ENCODE data around the gene ZC3H4.
A peak's percentile ranks its signal among the peaks of the same experiment; 100 is the strongest.

Gene ZC3H4

GRCh38 chr19:47133021-47133471 lies 19.5 kb upstream of the ZC3H4 start:
- TF ChIP-seq, protein P1, sequence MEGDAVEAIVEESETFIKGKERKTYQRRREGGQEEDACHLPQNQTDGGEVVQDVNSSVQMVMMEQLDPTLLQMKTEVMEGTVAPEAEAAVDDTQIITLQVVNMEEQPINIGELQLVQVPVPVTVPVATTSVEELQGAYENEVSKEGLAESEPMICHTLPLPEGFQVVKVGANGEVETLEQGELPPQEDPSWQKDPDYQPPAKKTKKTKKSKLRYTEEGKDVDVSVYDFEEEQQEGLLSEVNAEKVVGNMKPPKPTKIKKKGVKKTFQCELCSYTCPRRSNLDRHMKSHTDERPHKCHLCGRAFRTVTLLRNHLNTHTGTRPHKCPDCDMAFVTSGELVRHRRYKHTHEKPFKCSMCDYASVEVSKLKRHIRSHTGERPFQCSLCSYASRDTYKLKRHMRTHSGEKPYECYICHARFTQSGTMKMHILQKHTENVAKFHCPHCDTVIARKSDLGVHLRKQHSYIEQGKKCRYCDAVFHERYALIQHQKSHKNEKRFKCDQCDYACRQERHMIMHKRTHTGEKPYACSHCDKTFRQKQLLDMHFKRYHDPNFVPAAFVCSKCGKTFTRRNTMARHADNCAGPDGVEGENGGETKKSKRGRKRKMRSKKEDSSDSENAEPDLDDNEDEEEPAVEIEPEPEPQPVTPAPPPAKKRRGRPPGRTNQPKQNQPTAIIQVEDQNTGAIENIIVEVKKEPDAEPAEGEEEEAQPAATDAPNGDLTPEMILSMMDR (IDR thresholded peaks at IDR 0.05; ENCODE audit: insufficient read depth, missing control alignments) = no peak
- DNase-seq (ENCODE audit: insufficient read length, low spot score) = no peak
- no peak for FAIRE-seq

GRCh38 chr19:47132194-47132852 lies 18.7 kb upstream of the ZC3H4 start:
- TF ChIP-seq, protein P1 (IDR thresholded peaks at IDR 0.05; ENCODE audit: insufficient read depth, missing control alignments) = no peak
- no peak for DNase-seq (ENCODE audit: insufficient read length, low spot score)
- FAIRE-seq = no peak

DNA sequence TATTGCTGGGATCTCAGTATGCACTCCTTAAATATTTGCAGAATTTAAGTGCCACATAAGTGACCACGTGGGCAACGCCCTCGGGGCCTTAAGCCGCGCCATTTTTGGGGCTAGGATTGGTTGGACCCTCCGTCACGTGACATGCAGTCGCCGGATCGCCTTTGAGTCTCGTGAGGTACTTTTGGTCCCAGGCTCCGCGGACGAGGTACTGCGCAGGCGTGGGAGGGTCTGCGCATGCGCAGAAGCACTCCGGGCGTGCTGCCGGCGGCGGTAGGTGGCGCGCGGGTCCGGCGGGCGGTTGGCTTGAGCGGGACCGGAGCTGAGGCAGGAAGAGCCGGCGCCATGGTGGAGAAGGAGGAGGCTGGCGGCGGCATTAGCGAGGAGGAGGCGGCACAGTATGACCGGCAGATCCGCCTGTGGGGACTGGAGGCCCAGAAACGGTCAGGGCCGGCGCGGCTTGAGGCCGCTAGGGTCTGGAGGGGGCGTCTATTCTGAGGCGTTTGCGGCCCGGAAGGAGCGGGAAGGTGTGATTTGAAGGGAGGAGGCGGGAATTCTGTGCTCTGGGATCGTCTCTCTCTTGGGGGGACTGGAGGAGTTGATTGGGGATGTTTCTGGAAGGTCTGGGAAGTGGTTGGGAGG lies 17.1 kb upstream of the ZC3H4 start, which contains the start of gene SAE1:
TSS of gene SAE1 (plus strand) at position 247 of the 639 bp plus-strand sequence. CDS start at position 343, 96 bp downstream.
- TF ChIP-seq, protein P1 (IDR thresholded peaks at IDR 0.05; ENCODE audit: insufficient read depth, missing control alignments) = peak; percentile 52
- DNase-seq (ENCODE audit: insufficient read length, low spot score) = peak; percentile 96
- FAIRE-seq = no peak

DNA sequence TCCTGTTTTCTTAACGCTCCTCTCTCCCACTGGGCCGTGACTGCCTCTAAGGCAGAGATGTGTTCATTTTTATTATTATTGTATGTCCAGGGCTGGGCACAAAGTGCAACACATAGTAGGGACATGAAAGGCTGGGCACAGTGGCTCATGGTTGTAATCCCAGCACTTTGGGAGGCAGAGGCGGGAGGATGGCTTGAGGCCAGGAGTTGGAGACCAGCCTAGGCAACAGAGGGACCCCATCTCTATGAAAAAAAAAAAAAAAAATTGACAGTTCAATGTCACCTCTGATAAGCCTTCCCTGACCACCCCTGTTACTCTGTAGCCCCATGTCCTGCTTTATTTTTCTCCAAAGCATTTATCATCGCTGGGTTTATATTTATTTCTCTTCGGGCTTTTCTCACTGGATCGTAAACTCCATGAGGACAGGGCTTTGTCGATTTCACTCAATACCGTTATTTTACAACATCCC lies 16.6 kb upstream of the ZC3H4 start:
- TF ChIP-seq, protein P1 (IDR thresholded peaks at IDR 0.05; ENCODE audit: insufficient read depth, missing control alignments) = no peak
- FAIRE-seq (no peak), DNase-seq (ENCODE audit: insufficient read length, low spot score) (no peak)

DNA sequence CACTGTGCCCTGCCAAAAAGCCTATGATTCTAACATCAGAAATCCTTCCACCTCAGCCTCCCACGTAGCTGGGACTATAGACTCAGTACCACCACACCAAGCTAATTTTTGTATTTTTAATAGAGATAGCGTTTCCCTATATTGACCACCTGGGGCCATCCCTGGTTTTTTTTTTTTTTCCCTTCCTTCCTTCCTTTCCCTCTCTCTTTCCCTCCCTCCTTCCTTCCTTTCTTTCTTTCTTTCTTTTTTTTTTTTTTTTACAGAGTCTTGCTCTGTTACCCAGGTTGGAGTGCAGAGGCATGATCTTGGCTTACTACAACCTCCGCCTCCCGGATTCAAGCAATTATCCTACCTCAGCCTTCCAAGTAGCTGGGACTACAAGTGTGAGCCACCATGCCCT lies 16.0 kb upstream of the ZC3H4 start:
- DNase-seq (ENCODE audit: insufficient read length, low spot score) (no peak), FAIRE-seq (no peak)
- TF ChIP-seq, protein P1 (IDR thresholded peaks at IDR 0.05; ENCODE audit: insufficient read depth, missing control alignments) = no peak

DNA sequence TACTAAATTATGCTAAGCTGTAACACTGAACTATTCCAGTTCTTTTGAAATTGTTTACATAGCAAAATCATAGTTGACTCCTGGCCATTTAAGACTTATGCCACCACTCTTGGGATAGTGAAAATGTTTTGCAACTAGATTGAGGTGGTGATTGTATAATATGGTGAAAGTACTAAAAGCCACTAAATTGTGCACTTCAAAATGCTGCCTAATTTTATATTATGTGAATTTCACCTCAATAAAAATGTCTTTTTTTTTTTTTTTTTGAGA lies 12.0 kb upstream of the ZC3H4 start:
- DNase-seq (ENCODE audit: insufficient read length, low spot score) (no peak), FAIRE-seq (no peak)
- TF ChIP-seq, protein P1 (IDR thresholded peaks at IDR 0.05; ENCODE audit: insufficient read depth, missing control alignments) = no peak
